PC-9 (cell line): ENCODE data around the gene RACK1.
A peak's percentile ranks its signal among the peaks of the same experiment; 100 is the strongest.
"Not testable (repeated sequence)": the region's sequence is repeated elsewhere in the genome, so short reads cannot be mapped to it uniquely, and the experiment has no call there.

Source experiments
- CTCF ChIP-seq: fragments of 200-600 bp; sonication (generic); conservative IDR thresholded peaks from 2 replicates; pipeline ENCODE4 v1.6.1; 2017; ENCODE audit warnings: mixed run types, antibody characterized with exemption, mild to moderate bottlenecking, moderate library complexity
- EZH2 ChIP-seq: fragments of 200-600 bp; sonication (generic); IDR thresholded peaks from 2 replicates; pipeline ENCODE4 v1.8.0; 2017; ENCODE audit warnings: antibody characterized with exemption, low read depth

- TF ChIP-seq CTCF: 0 out of 2 replicates have a peak, but pooled peaks have one; percentile 21
- TF ChIP-seq EZH2: not testable (repeated sequence)
Measured at GRCh38 chr5:181267291-181267904, 23.7 kb upstream of the RACK1 start.
